ENCODE results near the gene NBAS. TPM values are rescaled to one million over a fixed set of nuclear protein-coding genes. Genes with fewer than 3 reads are reported as not detected.

NBAS gene
- total RNA-seq, 1 experiment from 2014 or later = 36.3 TPM

DNA sequence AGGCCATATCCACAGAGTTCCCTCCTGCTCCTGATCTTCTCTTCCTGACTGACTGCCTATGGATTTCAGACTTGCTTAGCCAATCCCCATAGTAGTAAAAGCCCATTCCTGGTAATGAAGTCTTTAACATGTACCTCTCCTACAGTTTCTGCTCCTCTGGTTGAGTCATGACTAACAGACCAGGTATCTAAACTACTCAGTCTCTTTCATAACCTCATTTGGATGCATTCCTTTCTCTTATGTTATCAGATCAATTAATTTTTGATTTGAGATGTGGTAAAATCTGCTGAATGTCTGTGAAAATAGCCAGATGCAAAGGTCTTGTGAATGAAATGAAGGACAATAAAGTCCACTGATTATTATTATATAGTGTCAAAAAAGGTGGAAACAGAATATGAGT, 198.0 kb downstream of the NBAS start:
- DNase-seq (ENCODE audit: low read depth, low spot score) (no peak), ATAC-seq (no peak)
- Histone ChIP-seq H3K4me3 (ENCODE audit: low read depth in 2 of 2, low read length in 2 of 2) (no peak overlapping the region), H3K36me3 (ENCODE audit: control insufficient read depth, insufficient read depth, low read length) (no peaks in the 10 kb centered on the region), H3K27me3 (ENCODE audit: control insufficient read depth, insufficient read depth, low read length) (no peaks in the 10 kb centered on the region), H3K4me1 (ENCODE audit: control insufficient read depth, insufficient read depth, low read length) (no peaks in the 10 kb centered on the region), H3K9me3 (ENCODE audit: control insufficient read depth, insufficient read depth, low read depth, low read length) (no peaks in the 10 kb centered on the region), H3K27ac (ENCODE audit: low read length) (no peak overlapping the region)
- ChIA-PET POLR2A (no interaction called here), CTCF (no interaction called here)
- no TSS peak for BruUV-seq (replicated peaks)
- intact Hi-C loops (cut with micrococcal nuclease; ENCODE audit: unreplicated experiment) = no loop called here
- in situ Hi-C loops (cut with HindIII; ENCODE audit: low pct_unique_long_range_greater_than_20kb, low sequenced_read_pairs) = no loop called here
- TF ChIP-seq POLR2AphosphoS5 (IDR thresholded peaks at IDR 0.05; ENCODE audit: low read depth, low read length) = no peak
- TF ChIP-seq, protein P1, sequence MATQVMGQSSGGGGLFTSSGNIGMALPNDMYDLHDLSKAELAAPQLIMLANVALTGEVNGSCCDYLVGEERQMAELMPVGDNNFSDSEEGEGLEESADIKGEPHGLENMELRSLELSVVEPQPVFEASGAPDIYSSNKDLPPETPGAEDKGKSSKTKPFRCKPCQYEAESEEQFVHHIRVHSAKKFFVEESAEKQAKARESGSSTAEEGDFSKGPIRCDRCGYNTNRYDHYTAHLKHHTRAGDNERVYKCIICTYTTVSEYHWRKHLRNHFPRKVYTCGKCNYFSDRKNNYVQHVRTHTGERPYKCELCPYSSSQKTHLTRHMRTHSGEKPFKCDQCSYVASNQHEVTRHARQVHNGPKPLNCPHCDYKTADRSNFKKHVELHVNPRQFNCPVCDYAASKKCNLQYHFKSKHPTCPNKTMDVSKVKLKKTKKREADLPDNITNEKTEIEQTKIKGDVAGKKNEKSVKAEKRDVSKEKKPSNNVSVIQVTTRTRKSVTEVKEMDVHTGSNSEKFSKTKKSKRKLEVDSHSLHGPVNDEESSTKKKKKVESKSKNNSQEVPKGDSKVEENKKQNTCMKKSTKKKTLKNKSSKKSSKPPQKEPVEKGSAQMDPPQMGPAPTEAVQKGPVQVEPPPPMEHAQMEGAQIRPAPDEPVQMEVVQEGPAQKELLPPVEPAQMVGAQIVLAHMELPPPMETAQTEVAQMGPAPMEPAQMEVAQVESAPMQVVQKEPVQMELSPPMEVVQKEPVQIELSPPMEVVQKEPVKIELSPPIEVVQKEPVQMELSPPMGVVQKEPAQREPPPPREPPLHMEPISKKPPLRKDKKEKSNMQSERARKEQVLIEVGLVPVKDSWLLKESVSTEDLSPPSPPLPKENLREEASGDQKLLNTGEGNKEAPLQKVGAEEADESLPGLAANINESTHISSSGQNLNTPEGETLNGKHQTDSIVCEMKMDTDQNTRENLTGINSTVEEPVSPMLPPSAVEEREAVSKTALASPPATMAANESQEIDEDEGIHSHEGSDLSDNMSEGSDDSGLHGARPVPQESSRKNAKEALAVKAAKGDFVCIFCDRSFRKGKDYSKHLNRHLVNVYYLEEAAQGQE (IDR thresholded peaks at IDR 0.05; ENCODE audit: insufficient read depth in 1 of 2, low read depth in 2 of 2, low read length in 1 of 2) = no peak
- no peak for TF ChIP-seq TCF7L2 (IDR thresholded peaks at IDR 0.05; ENCODE audit: low read depth, low read length)
- TF ChIP-seq SIN3A (IDR thresholded peaks at IDR 0.05; ENCODE audit: borderline replicate concordance, insufficient read depth, low read depth, low read length) = no peak
- TF ChIP-seq, protein P2, sequence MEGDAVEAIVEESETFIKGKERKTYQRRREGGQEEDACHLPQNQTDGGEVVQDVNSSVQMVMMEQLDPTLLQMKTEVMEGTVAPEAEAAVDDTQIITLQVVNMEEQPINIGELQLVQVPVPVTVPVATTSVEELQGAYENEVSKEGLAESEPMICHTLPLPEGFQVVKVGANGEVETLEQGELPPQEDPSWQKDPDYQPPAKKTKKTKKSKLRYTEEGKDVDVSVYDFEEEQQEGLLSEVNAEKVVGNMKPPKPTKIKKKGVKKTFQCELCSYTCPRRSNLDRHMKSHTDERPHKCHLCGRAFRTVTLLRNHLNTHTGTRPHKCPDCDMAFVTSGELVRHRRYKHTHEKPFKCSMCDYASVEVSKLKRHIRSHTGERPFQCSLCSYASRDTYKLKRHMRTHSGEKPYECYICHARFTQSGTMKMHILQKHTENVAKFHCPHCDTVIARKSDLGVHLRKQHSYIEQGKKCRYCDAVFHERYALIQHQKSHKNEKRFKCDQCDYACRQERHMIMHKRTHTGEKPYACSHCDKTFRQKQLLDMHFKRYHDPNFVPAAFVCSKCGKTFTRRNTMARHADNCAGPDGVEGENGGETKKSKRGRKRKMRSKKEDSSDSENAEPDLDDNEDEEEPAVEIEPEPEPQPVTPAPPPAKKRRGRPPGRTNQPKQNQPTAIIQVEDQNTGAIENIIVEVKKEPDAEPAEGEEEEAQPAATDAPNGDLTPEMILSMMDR (IDR thresholded peaks at IDR 0.05) = no peak

DNA sequence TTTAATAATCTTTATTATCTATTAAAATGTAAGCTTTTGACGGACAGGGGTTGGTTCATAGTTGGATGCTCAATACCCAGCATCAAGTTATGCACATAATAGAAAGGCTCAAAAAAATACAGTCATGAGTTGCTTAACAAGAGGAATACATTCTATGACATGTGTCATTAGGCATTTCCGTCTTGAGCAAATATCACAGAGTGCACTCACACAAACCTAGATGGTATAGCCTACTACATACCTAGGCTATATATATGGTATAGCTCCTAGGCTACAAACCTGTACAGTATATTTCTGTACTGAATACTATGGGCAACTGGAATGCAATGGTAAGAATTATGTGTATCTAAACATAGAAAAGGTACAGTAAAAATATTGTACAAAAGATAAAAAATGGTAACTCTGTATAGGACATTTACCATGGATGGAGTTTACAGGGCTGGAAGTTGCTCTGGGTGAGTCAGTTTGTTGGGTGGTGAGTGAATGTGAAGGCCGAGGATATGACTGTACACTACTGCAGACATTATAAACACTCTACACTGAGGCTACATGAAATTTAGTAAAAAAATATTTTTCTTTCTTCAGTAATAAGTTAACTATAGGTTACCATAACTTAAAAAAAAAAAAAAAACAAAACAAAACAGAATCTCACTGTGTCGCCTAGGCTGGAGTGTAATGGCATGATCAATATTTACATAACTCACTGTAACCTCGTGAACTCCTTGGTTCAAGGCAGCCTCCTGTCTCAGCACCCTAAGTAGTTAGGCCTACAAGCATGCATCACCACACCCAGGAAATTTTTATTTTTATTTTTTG, 201.2 kb downstream of the NBAS start:
- no TSS peak for BruUV-seq (replicated peaks)
- peak; percentile 91 for ATAC-seq
- CTCF ChIA-PET = no interaction called here

More for the DNA sequence above, 201.2 kb downstream of the NBAS start:
- H3K27ac ChIP-seq (ENCODE audit: low read length) = no peak overlapping the region
- intact Hi-C loops (cut with micrococcal nuclease; ENCODE audit: unreplicated experiment) (no loop called here), in situ Hi-C loops (cut with HindIII; ENCODE audit: low pct_unique_long_range_greater_than_20kb, low sequenced_read_pairs) (no loop called here)
- no peak overlapping the region for H3K4me3 ChIP-seq (ENCODE audit: low read depth in 2 of 2, low read length in 2 of 2)
- no peaks in the 10 kb centered on the region for H3K27me3 ChIP-seq (ENCODE audit: control insufficient read depth, insufficient read depth, low read length)
- H3K4me1 ChIP-seq (ENCODE audit: control insufficient read depth, insufficient read depth, low read length) = no peaks in the 10 kb centered on the region
- no peaks in the 10 kb centered on the region; the same call in 1 of the 2 replicates for H3K36me3 ChIP-seq (ENCODE audit: control insufficient read depth, insufficient read depth, low read length)
- POLR2A ChIA-PET = no interaction called here
- H3K9me3 ChIP-seq (ENCODE audit: control insufficient read depth, insufficient read depth, low read depth, low read length) = no peaks in the 10 kb centered on the region
- TF ChIP-seq SIN3A (IDR thresholded peaks at IDR 0.05; ENCODE audit: borderline replicate concordance, insufficient read depth, low read depth, low read length) (no peak), TCF7L2 (IDR thresholded peaks at IDR 0.05; ENCODE audit: low read depth, low read length) (no peak), POLR2AphosphoS5 (IDR thresholded peaks at IDR 0.05; ENCODE audit: low read depth, low read length) (no peak)
- TF ChIP-seq, protein P2 (IDR thresholded peaks at IDR 0.05) = no peak
- TF ChIP-seq, protein P1 (IDR thresholded peaks at IDR 0.05; ENCODE audit: insufficient read depth in 1 of 2, low read depth in 2 of 2, low read length in 1 of 2) = no peak
- DNase-seq (ENCODE audit: low read depth, low spot score) = peak; percentile 79

All from Panc1 (cell line).